Keratinocyte (primary cell): ENCODE measurements around the gene PODN. TPM values are rescaled to one million over a fixed set of nuclear protein-coding genes. Genes with fewer than 3 reads are reported as not detected.

Experiments
- DNase-seq: peaks from one replicate; pipeline ENCODE4 v3.0.0-alpha.2; 2011; ENCODE audit warnings: low read depth, missing footprints, low spot score
- FAIRE-seq: peaks from 2 replicates; lab custom pipeline; 2011; peaks lifted over from hg19 to GRCh38; lab: Jason Lieb, UNC
- H2AFZ ChIP-seq: 2 replicates; pipeline ENCODE4 v1.6.0; 2012; ENCODE audit warnings: low read length, control low read depth, inconsistent platforms; ENCODE audit not compliant: control insufficient read depth
- H3K27ac ChIP-seq: 2 replicates; pipeline ENCODE4 v1.5.1; 2011; ENCODE audit warnings: low read length; ENCODE audit not compliant: control insufficient read depth, insufficient read depth
- H3K27me3 ChIP-seq: 3 replicates; pipeline ENCODE4 v1.6.0; 2011; ENCODE audit warnings: low read length; ENCODE audit not compliant: control insufficient read depth, insufficient read depth; ENCODE audit errors: extremely low read depth
- H3K36me3 ChIP-seq, 2 experiments: 2 replicates in 1 of 2; 3 replicates in 1 of 2; pipeline ENCODE4 v1.5.1; 2011; ENCODE audit warnings: low read length in 2 of 2, mild to moderate bottlenecking in 1 of 2; ENCODE audit not compliant: control insufficient read depth in 2 of 2, insufficient read depth in 2 of 2; ENCODE audit errors: extremely low read depth in 1 of 2
- H3K4me1 ChIP-seq: 3 replicates; pipeline ENCODE4 v1.5.1; 2011; ENCODE audit warnings: low read length; ENCODE audit not compliant: control insufficient read depth, insufficient read depth; ENCODE audit errors: extremely low read depth
- H3K4me2 ChIP-seq: 3 replicates; pipeline ENCODE4 v1.6.0; 2011; ENCODE audit warnings: low read depth, low read length; ENCODE audit not compliant: control insufficient read depth, insufficient read depth; ENCODE audit errors: extremely low read depth
- H3K4me3 ChIP-seq, 3 experiments: fragments of 200-600 bp in 1 of 3; sonication (generic) in 1 of 3; 2 replicates in 2 of 3; 3 replicates in 1 of 3; pipeline ENCODE4 v1.5.1; 2011 to 2016; ENCODE audit warnings: low read length in 3 of 3, mild to moderate bottlenecking in 3 of 3, control low read depth in 2 of 3, inconsistent platforms in 1 of 3, low read depth in 1 of 3, mixed read lengths in 1 of 3, mixed run types in 1 of 3, moderate library complexity in 1 of 3; ENCODE audit not compliant: control insufficient read depth in 2 of 3, insufficient read depth in 2 of 3; ENCODE audit errors: extremely low read depth in 1 of 3
- H3K79me2 ChIP-seq: 2 replicates; pipeline ENCODE4 v1.6.0; 2012; ENCODE audit warnings: low read length; ENCODE audit not compliant: control insufficient read depth, insufficient read depth
- H3K9ac ChIP-seq: 3 replicates; pipeline ENCODE4 v1.6.0; 2011; ENCODE audit warnings: low read length; ENCODE audit not compliant: control insufficient read depth, insufficient read depth; ENCODE audit errors: extremely low read depth
- H3K9me1 ChIP-seq: 3 replicates; pipeline ENCODE4 v1.6.0; 2011; ENCODE audit warnings: low read length; ENCODE audit not compliant: control insufficient read depth, insufficient read depth; ENCODE audit errors: extremely low read depth
- H3K9me3 ChIP-seq: 2 replicates; pipeline ENCODE4 v1.5.1; 2012; ENCODE audit warnings: low read depth, low read length; ENCODE audit not compliant: control insufficient read depth
- H4K20me1 ChIP-seq: 3 replicates; pipeline ENCODE4 v1.6.0; 2011; ENCODE audit warnings: low read length; ENCODE audit not compliant: control insufficient read depth, insufficient read depth; ENCODE audit errors: extremely low read depth
- EZH2 ChIP-seq: IDR thresholded peaks from one replicate; pipeline ENCODE4 v1.6.1; 2012; ENCODE audit warnings: inconsistent platforms, mild to moderate bottlenecking, low read length, moderate library complexity
- dilution Hi-C: fragments of 300-500 bp; cut with MboI; formaldehyde crosslinking; loops from one replicate; pipeline ENCODE4 v1.7.0; 2020; ENCODE audit warnings: low sequenced_read_pairs; ENCODE audit not compliant: extremely low pct_ligation_motif_present
- polyA plus RNA-seq, 5 experiments: library from polyadenylated mRNA; depleted of rRNA in 3 of 5; stranded (reverse) in 3 of 5; stranded (forward) in 1 of 5; unstranded in 1 of 5; fragments of >200 nt; gene quantifications; 1 replicate in 1 of 5; 2 replicates in 3 of 5; 3 replicates in 1 of 5; pipeline versions ENCODE4 v1.2.1 to v1.2.3, GENCODE V29; 2011 to 2012; ENCODE audit warnings: missing spikeins in 2 of 5, low read depth in 1 of 5, low replicate concordance in 1 of 5
- TF ChIP-seq, protein P1 (sequence below), 3 experiments: IDR thresholded peaks in 1 of 3; conservative IDR thresholded peaks in 1 of 3; optimal IDR thresholded peaks in 1 of 3; 2 replicates in 2 of 3; 3 replicates in 1 of 3; pipeline versions ENCODE3 to v1.5.1; 2011; ENCODE audit warnings: low read length in 3 of 3, mild to moderate bottlenecking in 3 of 3, moderate library complexity in 2 of 3, control low read depth in 1 of 3, inconsistent platforms in 1 of 3; ENCODE audit not compliant: insufficient read depth in 2 of 3; ENCODE audit errors: extremely low read depth in 1 of 3

PODN gene
- polyA plus RNA-seq, 1 donor (not counting 4 experiments of a cell fraction or from before 2014, with no cell fraction given), result not detected

GRCh38 chr1:53020588-53020987, 41.4 kb upstream of the PODN start:
- Histone ChIP-seq H3K9ac (no peak overlapping the region), H3K27me3 (no peaks in the 10 kb centered on the region), H4K20me1 (no peaks in the 10 kb centered on the region), H3K36me3 (no peaks in the 10 kb centered on the region), H3K4me1 (peaks cover 11% of the 10 kb centered on the region), H3K9me1 (no peaks in the 10 kb centered on the region), H3K27ac (no peak overlapping the region), H3K4me3 (no peak overlapping the region), H3K9me3 (no peaks in the 10 kb centered on the region), H3K79me2 (peaks cover 4% of the 10 kb centered on the region), H2AFZ (no peak overlapping the region), H3K4me2 (no peak overlapping the region)
- TF ChIP-seq, protein P1, sequence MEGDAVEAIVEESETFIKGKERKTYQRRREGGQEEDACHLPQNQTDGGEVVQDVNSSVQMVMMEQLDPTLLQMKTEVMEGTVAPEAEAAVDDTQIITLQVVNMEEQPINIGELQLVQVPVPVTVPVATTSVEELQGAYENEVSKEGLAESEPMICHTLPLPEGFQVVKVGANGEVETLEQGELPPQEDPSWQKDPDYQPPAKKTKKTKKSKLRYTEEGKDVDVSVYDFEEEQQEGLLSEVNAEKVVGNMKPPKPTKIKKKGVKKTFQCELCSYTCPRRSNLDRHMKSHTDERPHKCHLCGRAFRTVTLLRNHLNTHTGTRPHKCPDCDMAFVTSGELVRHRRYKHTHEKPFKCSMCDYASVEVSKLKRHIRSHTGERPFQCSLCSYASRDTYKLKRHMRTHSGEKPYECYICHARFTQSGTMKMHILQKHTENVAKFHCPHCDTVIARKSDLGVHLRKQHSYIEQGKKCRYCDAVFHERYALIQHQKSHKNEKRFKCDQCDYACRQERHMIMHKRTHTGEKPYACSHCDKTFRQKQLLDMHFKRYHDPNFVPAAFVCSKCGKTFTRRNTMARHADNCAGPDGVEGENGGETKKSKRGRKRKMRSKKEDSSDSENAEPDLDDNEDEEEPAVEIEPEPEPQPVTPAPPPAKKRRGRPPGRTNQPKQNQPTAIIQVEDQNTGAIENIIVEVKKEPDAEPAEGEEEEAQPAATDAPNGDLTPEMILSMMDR (optimal IDR thresholded peaks at IDR 0.05 in 1 of 3, IDR thresholded peaks at IDR 0.05 in 1 of 3, conservative IDR thresholded peaks at IDR 0.05 in 1 of 3; ENCODE audit: extremely low read depth in 1 of 3, insufficient read depth in 2 of 3, low read length in 3 of 3), result no peak
- TF ChIP-seq EZH2, result no peak
- dilution Hi-C loops, result no loop called here
- FAIRE-seq, result no peak
- no peak for DNase-seq

DNA sequence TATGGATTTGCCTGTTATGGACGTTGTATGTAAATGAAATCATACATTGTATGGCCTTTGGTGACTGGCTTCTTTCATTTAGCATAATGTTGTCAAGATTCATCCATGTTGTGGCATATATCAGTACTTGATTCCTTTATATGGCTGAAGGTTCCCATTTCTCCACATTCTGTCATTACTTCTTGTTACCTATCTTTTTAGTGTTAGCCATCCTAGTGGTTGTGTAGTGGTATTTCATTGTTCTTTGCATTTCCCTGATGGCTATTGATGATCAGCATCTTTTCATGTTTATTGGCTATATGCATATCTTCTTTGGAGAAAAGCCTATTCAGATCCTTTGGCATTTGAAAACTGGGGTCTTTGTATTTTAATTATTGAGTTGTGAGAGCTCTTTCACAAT, 39.8 kb upstream of the PODN start:
- dilution Hi-C loops, result no loop called here
- no peak overlapping the region for H2AFZ ChIP-seq
- H3K4me3 ChIP-seq, result no peak overlapping the region
- no peaks in the 10 kb centered on the region for H3K27me3 ChIP-seq
- no peaks in the 10 kb centered on the region for H4K20me1 ChIP-seq
- H3K79me2 ChIP-seq, result peaks cover 3% of the 10 kb centered on the region
- TF ChIP-seq, protein P1 (optimal IDR thresholded peaks at IDR 0.05 in 1 of 3, IDR thresholded peaks at IDR 0.05 in 1 of 3, conservative IDR thresholded peaks at IDR 0.05 in 1 of 3; ENCODE audit: extremely low read depth in 1 of 3, insufficient read depth in 2 of 3, low read length in 3 of 3), result peak in 1 of 3 experiments; percentile 8
- TF ChIP-seq EZH2, result no peak
- DNase-seq (no peak), FAIRE-seq (no peak)
- H3K9ac ChIP-seq, result no peak overlapping the region
- H3K4me1 ChIP-seq, result no peaks in the 10 kb centered on the region
- H3K36me3 ChIP-seq, result no peaks in the 10 kb centered on the region
- H3K9me1 ChIP-seq, result no peaks in the 10 kb centered on the region
- no peak overlapping the region for H3K4me2 ChIP-seq
- no peaks in the 10 kb centered on the region for H3K9me3 ChIP-seq
- no peak overlapping the region for H3K27ac ChIP-seq
